ENCODE measurements around the gene EPB41L4B.

- TF ChIP-seq, protein P1, sequence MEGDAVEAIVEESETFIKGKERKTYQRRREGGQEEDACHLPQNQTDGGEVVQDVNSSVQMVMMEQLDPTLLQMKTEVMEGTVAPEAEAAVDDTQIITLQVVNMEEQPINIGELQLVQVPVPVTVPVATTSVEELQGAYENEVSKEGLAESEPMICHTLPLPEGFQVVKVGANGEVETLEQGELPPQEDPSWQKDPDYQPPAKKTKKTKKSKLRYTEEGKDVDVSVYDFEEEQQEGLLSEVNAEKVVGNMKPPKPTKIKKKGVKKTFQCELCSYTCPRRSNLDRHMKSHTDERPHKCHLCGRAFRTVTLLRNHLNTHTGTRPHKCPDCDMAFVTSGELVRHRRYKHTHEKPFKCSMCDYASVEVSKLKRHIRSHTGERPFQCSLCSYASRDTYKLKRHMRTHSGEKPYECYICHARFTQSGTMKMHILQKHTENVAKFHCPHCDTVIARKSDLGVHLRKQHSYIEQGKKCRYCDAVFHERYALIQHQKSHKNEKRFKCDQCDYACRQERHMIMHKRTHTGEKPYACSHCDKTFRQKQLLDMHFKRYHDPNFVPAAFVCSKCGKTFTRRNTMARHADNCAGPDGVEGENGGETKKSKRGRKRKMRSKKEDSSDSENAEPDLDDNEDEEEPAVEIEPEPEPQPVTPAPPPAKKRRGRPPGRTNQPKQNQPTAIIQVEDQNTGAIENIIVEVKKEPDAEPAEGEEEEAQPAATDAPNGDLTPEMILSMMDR (IDR thresholded peaks at IDR 0.05) = no peak
- TF ChIP-seq POLR2A (IDR thresholded peaks at IDR 0.05) = no peak
Observed at GRCh38 chr9:109139851-109140250, 181.0 kb downstream of the EPB41L4B start.
